ENCODE data around the gene YBEY. TPM values are rescaled to one million over a fixed set of nuclear protein-coding genes. Genes with fewer than 3 reads are reported as not detected.

The YBEY gene
- polyA plus RNA-seq, 2 donors, result 7.1 to 11.9 TPM

GRCh38 chr21:46284077-46284644 lies 2.0 kb upstream of the YBEY start:
- H3K27me3 ChIP-seq (ENCODE audit: control insufficient read depth in 1 of 2, insufficient read depth in 2 of 2, low read length in 2 of 2), result no peaks in the 10 kb centered on the region
- H3K9me3 ChIP-seq (ENCODE audit: control insufficient read depth in 2 of 2, insufficient read depth in 1 of 2, low read depth in 1 of 2, low read length in 1 of 2), result no peaks in the 10 kb centered on the region
- no peak overlapping the region for H3K4me3 ChIP-seq (ENCODE audit: low read depth in 1 of 2, low read length in 2 of 2)
- H3K36me3 ChIP-seq (ENCODE audit: control insufficient read depth in 2 of 2, insufficient read depth in 2 of 2, low read length in 1 of 2), result peaks cover 10% of the 10 kb centered on the region in 2 donors
- peak overlapping the region in 1 of 2 donors; percentile 1 for H3K27ac ChIP-seq (ENCODE audit: low read depth in 2 of 2, low read length in 1 of 2)
- 70 to 74% methylated on average over 15 of the region's 15 CpGs for WGBS, 2 donors
- H3K4me1 ChIP-seq (ENCODE audit: control insufficient read depth in 2 of 2, insufficient read depth in 2 of 2, low read length in 1 of 2), result peaks cover 0 to 5% of the 10 kb centered on the region in 2 donors

DNA sequence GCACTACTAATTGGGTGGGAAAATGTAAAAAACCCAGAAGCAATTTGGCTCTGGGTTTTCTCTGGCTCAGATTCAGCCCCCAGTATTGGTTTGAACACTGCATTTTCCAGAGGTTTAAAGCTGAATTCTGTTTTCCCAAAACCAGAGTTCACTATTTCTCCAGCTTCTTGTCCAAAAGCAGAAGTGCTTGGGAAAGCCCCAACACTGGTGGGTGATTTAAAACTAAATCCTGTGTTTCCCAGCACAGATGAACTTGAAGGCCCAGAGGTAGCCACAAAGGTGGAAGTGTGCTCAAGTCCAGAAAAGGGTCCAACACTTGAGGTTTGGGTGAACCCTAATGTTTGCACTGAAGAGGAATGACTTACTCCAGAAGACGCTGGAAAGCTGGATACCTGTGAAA lies 1.4 kb upstream of the YBEY start:
- 78 to 88% methylated on average over 1 of the region's 1 CpG for WGBS, 2 donors
- Histone ChIP-seq H3K9me3 (ENCODE audit: control insufficient read depth in 2 of 2, insufficient read depth in 1 of 2, low read depth in 1 of 2, low read length in 1 of 2) (no peaks in the 10 kb centered on the region), H3K27ac (ENCODE audit: low read depth in 2 of 2, low read length in 1 of 2) (peak overlapping the region in 1 of 2 donors; percentile 20), H3K27me3 (ENCODE audit: control insufficient read depth in 1 of 2, insufficient read depth in 2 of 2, low read length in 2 of 2) (no peaks in the 10 kb centered on the region), H3K4me1 (ENCODE audit: control insufficient read depth in 2 of 2, insufficient read depth in 2 of 2, low read length in 1 of 2) (peaks cover 0 to 5% of the 10 kb centered on the region in 2 donors), H3K4me3 (ENCODE audit: low read depth in 1 of 2, low read length in 2 of 2) (peak overlapping the region in 1 of 2 donors; percentile 82), H3K36me3 (ENCODE audit: control insufficient read depth in 2 of 2, insufficient read depth in 2 of 2, low read length in 1 of 2) (peaks cover 4 to 5% of the 10 kb centered on the region in 2 donors)

DNA sequence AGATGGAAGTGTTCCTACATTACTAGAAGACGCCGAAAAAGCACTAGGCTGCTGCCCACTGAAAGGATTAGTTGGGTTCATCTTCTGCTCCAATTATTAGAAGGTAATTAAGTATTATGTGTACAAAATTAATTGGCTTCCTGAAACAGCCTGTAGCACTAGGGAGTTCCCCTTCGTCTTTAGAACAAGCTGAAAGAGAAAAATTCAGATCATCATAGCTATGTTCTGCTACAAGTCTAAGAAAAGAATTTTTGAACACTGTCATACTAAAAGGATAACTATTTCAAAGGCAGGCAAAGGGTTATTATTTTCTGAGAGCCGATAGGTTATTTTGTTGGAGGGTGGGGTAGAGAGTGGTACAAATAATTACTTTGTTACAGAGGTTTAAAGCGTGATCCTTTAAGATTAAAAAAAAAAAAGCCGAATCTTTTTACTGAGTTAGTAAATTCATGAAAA lies 908 bp upstream of the YBEY start, which contains the start of gene MCM3AP:
Gene MCM3AP (minus strand): TSS at position 406 of the 456 bp plus-strand sequence. CDS start 325 bp downstream, at position 81.
- Histone ChIP-seq H3K4me3 (ENCODE audit: low read depth in 1 of 2, low read length in 2 of 2) (peak within 1 kb of the TSS; percentile 82 to 95), H3K9me3 (ENCODE audit: control insufficient read depth in 2 of 2, insufficient read depth in 1 of 2, low read depth in 1 of 2, low read length in 1 of 2) (no peaks in the 10 kb centered on the region), H3K36me3 (ENCODE audit: control insufficient read depth in 2 of 2, insufficient read depth in 2 of 2, low read length in 1 of 2) (peaks cover under 1 to 2% of the 10 kb centered on the region in 2 donors), H3K4me1 (ENCODE audit: control insufficient read depth in 2 of 2, insufficient read depth in 2 of 2, low read length in 1 of 2) (peaks cover 0 to 5% of the 10 kb centered on the region in 2 donors), H3K27me3 (ENCODE audit: control insufficient read depth in 1 of 2, insufficient read depth in 2 of 2, low read length in 2 of 2) (no peaks in the 10 kb centered on the region), H3K27ac (ENCODE audit: low read depth in 2 of 2, low read length in 1 of 2) (peak within 1 kb of the TSS; percentile 98 to 99)
- 28 to 29% methylated on average over 6 of the region's 6 CpGs for WGBS, 2 donors

DNA sequence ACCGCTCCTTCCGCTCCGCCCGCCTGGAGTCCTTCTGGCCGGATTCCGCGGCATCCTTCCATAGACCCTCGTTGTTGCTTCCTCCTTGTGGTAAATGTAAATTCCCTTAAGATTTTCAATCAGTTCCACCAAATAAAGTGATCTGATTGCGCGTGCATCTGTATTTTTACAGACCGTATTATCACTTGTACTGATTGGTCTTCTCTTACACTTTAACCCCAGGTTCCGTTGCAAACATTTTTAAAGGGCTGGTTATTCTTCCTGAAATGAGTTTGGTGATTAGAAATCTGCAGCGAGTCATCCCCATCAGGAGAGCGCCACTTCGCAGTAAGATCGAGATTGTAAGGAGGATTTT lies 483 bp downstream of the YBEY start:
- H3K27ac ChIP-seq (ENCODE audit: low read depth in 2 of 2, low read length in 1 of 2), result peak overlapping the region; percentile 98 to 99
- H3K9me3 ChIP-seq (ENCODE audit: control insufficient read depth in 2 of 2, insufficient read depth in 1 of 2, low read depth in 1 of 2, low read length in 1 of 2), result no peaks in the 10 kb centered on the region
- H3K4me3 ChIP-seq (ENCODE audit: low read depth in 1 of 2, low read length in 2 of 2), result peak overlapping the region; percentile 82 to 95
- peaks cover 0 to 5% of the 10 kb centered on the region in 2 donors for H3K4me1 ChIP-seq (ENCODE audit: control insufficient read depth in 2 of 2, insufficient read depth in 2 of 2, low read length in 1 of 2)
- 0 to 1% methylated on average over 16 of the region's 16 CpGs for WGBS, 2 donors
- no peaks in the 10 kb centered on the region for H3K36me3 ChIP-seq (ENCODE audit: control insufficient read depth in 2 of 2, insufficient read depth in 2 of 2, low read length in 1 of 2)
- H3K27me3 ChIP-seq (ENCODE audit: control insufficient read depth in 1 of 2, insufficient read depth in 2 of 2, low read length in 2 of 2), result no peaks in the 10 kb centered on the region

GRCh38 chr21:46287541-46287940 lies 1.4 kb downstream of the YBEY start:
- no peak overlapping the region for H3K27ac ChIP-seq (ENCODE audit: low read depth in 2 of 2, low read length in 1 of 2)
- 85 to 90% methylated on average over 10 of the region's 10 CpGs for WGBS, 2 donors
- peaks cover 0 to 4% of the 10 kb centered on the region in 2 donors for H3K36me3 ChIP-seq (ENCODE audit: control insufficient read depth in 2 of 2, insufficient read depth in 2 of 2, low read length in 1 of 2)
- no peak overlapping the region for H3K4me3 ChIP-seq (ENCODE audit: low read depth in 1 of 2, low read length in 2 of 2)
- no peaks in the 10 kb centered on the region for H3K9me3 ChIP-seq (ENCODE audit: control insufficient read depth in 2 of 2, insufficient read depth in 1 of 2, low read depth in 1 of 2, low read length in 1 of 2)
- no peaks in the 10 kb centered on the region for H3K27me3 ChIP-seq (ENCODE audit: control insufficient read depth in 1 of 2, insufficient read depth in 2 of 2, low read length in 2 of 2)
- H3K4me1 ChIP-seq (ENCODE audit: control insufficient read depth in 2 of 2, insufficient read depth in 2 of 2, low read length in 1 of 2), result peaks cover 0 to 5% of the 10 kb centered on the region in 2 donors

GRCh38 chr21:46289655-46290179 lies 3.6 kb downstream of the YBEY start:
- H3K36me3 ChIP-seq (ENCODE audit: control insufficient read depth in 2 of 2, insufficient read depth in 2 of 2, low read length in 1 of 2), result peaks cover 0 to 4% of the 10 kb centered on the region in 2 donors
- H3K9me3 ChIP-seq (ENCODE audit: control insufficient read depth in 2 of 2, insufficient read depth in 1 of 2, low read depth in 1 of 2, low read length in 1 of 2), result no peaks in the 10 kb centered on the region
- H3K27ac ChIP-seq (ENCODE audit: low read depth in 2 of 2, low read length in 1 of 2), result no peak overlapping the region
- H3K4me3 ChIP-seq (ENCODE audit: low read depth in 1 of 2, low read length in 2 of 2), result no peak overlapping the region
- no peaks in the 10 kb centered on the region for H3K4me1 ChIP-seq (ENCODE audit: control insufficient read depth in 2 of 2, insufficient read depth in 2 of 2, low read length in 1 of 2)
- H3K27me3 ChIP-seq (ENCODE audit: control insufficient read depth in 1 of 2, insufficient read depth in 2 of 2, low read length in 2 of 2), result no peaks in the 10 kb centered on the region
- 62 to 78% methylated on average over 6 of the region's 6 CpGs for WGBS, 2 donors

- no peak overlapping the region for H3K27ac ChIP-seq (ENCODE audit: low read depth in 2 of 2, low read length in 1 of 2)
- WGBS, 2 donors, result 96 to 97% methylated on average over 2 of the region's 2 CpGs
- H3K4me3 ChIP-seq (ENCODE audit: low read depth in 1 of 2, low read length in 2 of 2), result no peak overlapping the region
- no peaks in the 10 kb centered on the region for H3K9me3 ChIP-seq (ENCODE audit: control insufficient read depth in 2 of 2, insufficient read depth in 1 of 2, low read depth in 1 of 2, low read length in 1 of 2)
- H3K27me3 ChIP-seq (ENCODE audit: control insufficient read depth in 1 of 2, insufficient read depth in 2 of 2, low read length in 2 of 2), result no peaks in the 10 kb centered on the region
- no peaks in the 10 kb centered on the region for H3K4me1 ChIP-seq (ENCODE audit: control insufficient read depth in 2 of 2, insufficient read depth in 2 of 2, low read length in 1 of 2)
- H3K36me3 ChIP-seq (ENCODE audit: control insufficient read depth in 2 of 2, insufficient read depth in 2 of 2, low read length in 1 of 2), result peaks cover 0 to 4% of the 10 kb centered on the region in 2 donors
These were observed 5.4 kb downstream of the YBEY start for GRCh38 chr21:46291561-46291960.

- H3K27ac ChIP-seq (ENCODE audit: low read depth in 2 of 2, low read length in 1 of 2), result no peak overlapping the region
- WGBS, 2 donors, result 59 to 64% methylated on average over 9 to 10 of the region's 10 CpGs
These were observed 8.6 kb downstream of the YBEY start for GRCh38 chr21:46294647-46295176.

GRCh38 chr21:46295177-46295770 lies 9.1 kb downstream of the YBEY start:
- Histone ChIP-seq H3K27ac (ENCODE audit: low read depth in 2 of 2, low read length in 1 of 2) (no peak overlapping the region), H3K4me3 (ENCODE audit: low read depth in 1 of 2, low read length in 2 of 2) (no peak overlapping the region), H3K4me1 (ENCODE audit: control insufficient read depth in 2 of 2, insufficient read depth in 2 of 2, low read length in 1 of 2) (peaks cover 0 to 8% of the 10 kb centered on the region in 2 donors), H3K27me3 (ENCODE audit: control insufficient read depth in 1 of 2, insufficient read depth in 2 of 2, low read length in 2 of 2) (no peaks in the 10 kb centered on the region), H3K9me3 (ENCODE audit: control insufficient read depth in 2 of 2, insufficient read depth in 1 of 2, low read depth in 1 of 2, low read length in 1 of 2) (no peaks in the 10 kb centered on the region), H3K36me3 (ENCODE audit: control insufficient read depth in 2 of 2, insufficient read depth in 2 of 2, low read length in 1 of 2) (peaks cover 0 to 4% of the 10 kb centered on the region in 2 donors)
- WGBS, 2 donors, result 51 to 62% methylated on average over 7 to 9 of the region's 9 CpGs

More at GRCh38 chr21:46294647-46295176, 8.6 kb downstream of the YBEY start:
- Histone ChIP-seq H3K4me1 (ENCODE audit: control insufficient read depth in 2 of 2, insufficient read depth in 2 of 2, low read length in 1 of 2) (peaks cover 0 to 8% of the 10 kb centered on the region in 2 donors), H3K36me3 (ENCODE audit: control insufficient read depth in 2 of 2, insufficient read depth in 2 of 2, low read length in 1 of 2) (peaks cover 0 to 4% of the 10 kb centered on the region in 2 donors), H3K9me3 (ENCODE audit: control insufficient read depth in 2 of 2, insufficient read depth in 1 of 2, low read depth in 1 of 2, low read length in 1 of 2) (no peaks in the 10 kb centered on the region), H3K4me3 (ENCODE audit: low read depth in 1 of 2, low read length in 2 of 2) (no peak overlapping the region), H3K27me3 (ENCODE audit: control insufficient read depth in 1 of 2, insufficient read depth in 2 of 2, low read length in 2 of 2) (no peaks in the 10 kb centered on the region)

All from esophagus (tissue), 2 donors.